ENCODE results near the gene RASSF3.
"Not testable (repeated sequence)": the region's sequence is repeated elsewhere in the genome, so short reads cannot be mapped to it uniquely, and the experiment has no call there.

The RASSF3 gene

GRCh38 chr12:64610079-64610659 lies at the start of gene RASSF3:
Gene RASSF3, plus strand, starts transcription at chr12:64610495. Its CDS starts 138 bp downstream, at chr12:64610633.
- peak; percentile 39 for DNase-seq (ENCODE audit: low read depth)

- no peak for DNase-seq (ENCODE audit: low read depth)
These were observed 48.8 kb upstream of the RASSF3 start for GRCh38 chr12:64561302-64562136.

GRCh38 chr12:64566122-64566521 lies 44.2 kb upstream of the RASSF3 start:
- DNase-seq (ENCODE audit: low read depth), result no peak

- DNase-seq (ENCODE audit: low read depth), result no peak
These were observed 43.3 kb upstream of the RASSF3 start for GRCh38 chr12:64566831-64567517.

GRCh38 chr12:64567570-64567969 lies 42.7 kb upstream of the RASSF3 start:
- no peak for DNase-seq (ENCODE audit: low read depth)

GRCh38 chr12:64568298-64568697 lies 42.0 kb upstream of the RASSF3 start:
- no peak for DNase-seq (ENCODE audit: low read depth)

GRCh38 chr12:64569923-64570691 lies 40.2 kb upstream of the RASSF3 start:
- DNase-seq (ENCODE audit: low read depth), result no peak

GRCh38 chr12:64571411-64571810 lies 38.9 kb upstream of the RASSF3 start:
- no peak for DNase-seq (ENCODE audit: low read depth)

- DNase-seq (ENCODE audit: low read depth), result no peak
These were observed 38.1 kb upstream of the RASSF3 start for GRCh38 chr12:64572241-64572640.

- no peak for DNase-seq (ENCODE audit: low read depth)
These were observed 35.5 kb upstream of the RASSF3 start for GRCh38 chr12:64574837-64575236.

- no peak for DNase-seq (ENCODE audit: low read depth)
These were observed 33.2 kb upstream of the RASSF3 start for GRCh38 chr12:64577046-64577445.

- no peak for DNase-seq (ENCODE audit: low read depth)
These were observed 31.7 kb upstream of the RASSF3 start for GRCh38 chr12:64578566-64578965.

GRCh38 chr12:64580681-64581080 lies 29.6 kb upstream of the RASSF3 start:
- no peak for DNase-seq (ENCODE audit: low read depth)

GRCh38 chr12:64582114-64582513 lies 28.2 kb upstream of the RASSF3 start:
- DNase-seq (ENCODE audit: low read depth), result no peak

GRCh38 chr12:64582862-64583261 lies 27.4 kb upstream of the RASSF3 start:
- no peak for DNase-seq (ENCODE audit: low read depth)

GRCh38 chr12:64583395-64583770 lies 26.9 kb upstream of the RASSF3 start:
- not testable (repeated sequence) for DNase-seq (ENCODE audit: low read depth)

- DNase-seq (ENCODE audit: low read depth), result no peak
These were observed 26.4 kb upstream of the RASSF3 start for GRCh38 chr12:64583771-64584421.

- no peak for DNase-seq (ENCODE audit: low read depth)
These were observed 25.2 kb upstream of the RASSF3 start for GRCh38 chr12:64585104-64585503.

GRCh38 chr12:64587447-64587846 lies 22.8 kb upstream of the RASSF3 start:
- no peak for DNase-seq (ENCODE audit: low read depth)

GRCh38 chr12:64590183-64590582 lies 20.1 kb upstream of the RASSF3 start:
- no peak for DNase-seq (ENCODE audit: low read depth)

- no peak for DNase-seq (ENCODE audit: low read depth)
These were observed 14.2 kb upstream of the RASSF3 start for GRCh38 chr12:64595863-64596793.

Data from stimulated activated CD8-positive, alpha-beta memory T cell treated with anti-CD3 and anti-CD28 coated beads, Interleukin-7, amount 100 ng/mL, for 24 hours (primary cell).